Muscle of back (tissue), 13 donors: ENCODE data around the gene MYOM1. TPM values are rescaled to one million over a fixed set of nuclear protein-coding genes. Genes with fewer than 3 reads are reported as not detected.

Experiments
- DNase-seq, 3 donors: peaks; one replicate each; pipeline versions ENCODE4 v3.0.0 to v3.0.0-alpha.2; 2013
- long read RNA-seq, 9 donors: transcript quantifications; one replicate each; lab custom pipeline, GENCODE V29; 2026
- polyA plus RNA-seq, 10 donors: library from polyadenylated mRNA; unstranded; fragments of 120-200 nt; gene quantifications; one replicate each; pipeline ENCODE4 v1.2.1, GENCODE V29; 2013; ENCODE audit not compliant: insufficient read length in 10 of 10

MYOM1 gene
- 100 to 1,000 TPM; 382 to 922 (median 665) TPM for polyA plus RNA-seq
- long read RNA-seq, donor 1, full-length matches to known transcripts, result 14 of 1,219 reads
- long read RNA-seq, donor 1, partial matches to known transcripts, result 588 of 1,219 reads
- long read RNA-seq, donor 1, other reads (novel, unspliced or antisense), result 617 of 1,219 reads
- long read RNA-seq, donor 2, full-length matches to known transcripts, result 20 of 303 reads
- long read RNA-seq, donor 2, partial matches to known transcripts, result 283 of 303 reads
- long read RNA-seq, donor 2, other reads (novel, unspliced or antisense), result 0 of 303 reads
- long read RNA-seq, donor 3, result 0 reads
- long read RNA-seq, donor 4, full-length matches to known transcripts, result 6 of 189 reads
- long read RNA-seq, donor 4, partial matches to known transcripts, result 183 of 189 reads
- long read RNA-seq, donor 4, other reads (novel, unspliced or antisense), result 0 of 189 reads
- long read RNA-seq, donor 5, full-length matches to known transcripts, result 7 of 285 reads
- long read RNA-seq, donor 5, partial matches to known transcripts, result 278 of 285 reads
- long read RNA-seq, donor 5, other reads (novel, unspliced or antisense), result 0 of 285 reads
- long read RNA-seq, donor 6, full-length matches to known transcripts, result 19 of 534 reads
- long read RNA-seq, donor 6, partial matches to known transcripts, result 515 of 534 reads
- long read RNA-seq, donor 6, other reads (novel, unspliced or antisense), result 0 of 534 reads
- long read RNA-seq, donor 7, full-length matches to known transcripts, result 7 of 239 reads
- long read RNA-seq, donor 7, partial matches to known transcripts, result 232 of 239 reads
- long read RNA-seq, donor 7, other reads (novel, unspliced or antisense), result 0 of 239 reads
- long read RNA-seq, donor 8, full-length matches to known transcripts, result 2 of 109 reads
- long read RNA-seq, donor 8, partial matches to known transcripts, result 107 of 109 reads
- long read RNA-seq, donor 8, other reads (novel, unspliced or antisense), result 0 of 109 reads
- long read RNA-seq, donor 9, partial matches to known transcripts, result 59 of 113 reads
- long read RNA-seq, donor 9, other reads (novel, unspliced or antisense), result 54 of 113 reads

- DNase-seq, result peak; percentile 50 to 60 (median 54)
Observed at GRCh38 chr18:3219631-3220335, at the start of gene MYOM1. TSS of gene MYOM1 (minus strand) at chr18:3219968. CDS start at chr18:3215223, 4,745 bp downstream.

- DNase-seq, result no peak
Observed at GRCh38 chr18:3269241-3269913, 49.6 kb upstream of the MYOM1 start.

- no peak for DNase-seq
Observed at GRCh38 chr18:3268306-3268705, 48.5 kb upstream of the MYOM1 start.

- DNase-seq, result no peak
Observed at GRCh38 chr18:3266062-3266608, 46.4 kb upstream of the MYOM1 start.

GRCh38 chr18:3265564-3266033, 45.8 kb upstream of the MYOM1 start:
- DNase-seq, result peak in 1 of 3 donors; percentile 36

GRCh38 chr18:3264362-3264761, 44.6 kb upstream of the MYOM1 start:
- no peak for DNase-seq

GRCh38 chr18:3263132-3263700, 43.4 kb upstream of the MYOM1 start:
- DNase-seq, result no peak

GRCh38 chr18:3262234-3263131, 42.7 kb upstream of the MYOM1 start:
- peak in 1 of 3 donors; percentile 61 for DNase-seq

GRCh38 chr18:3261373-3262233, 41.8 kb upstream of the MYOM1 start, which contains the start of gene MYL12B:
TSS of gene MYL12B (plus strand) at chr18:3262133. CDS start at chr18:3272899, 10,766 bp downstream.
- peak; percentile 82 to 96 (median 88) for DNase-seq

GRCh38 chr18:3260995-3261372, 41.2 kb upstream of the MYOM1 start:
- no peak for DNase-seq

- no peak for DNase-seq
Observed at GRCh38 chr18:3257627-3258120, 37.9 kb upstream of the MYOM1 start.

GRCh38 chr18:3256693-3257626, 37.2 kb upstream of the MYOM1 start:
- DNase-seq, result peak in 1 of 3 donors; percentile 29

GRCh38 chr18:3255611-3256165, 35.9 kb upstream of the MYOM1 start:
- no peak for DNase-seq

GRCh38 chr18:3254725-3255124, 35.0 kb upstream of the MYOM1 start:
- no peak for DNase-seq

- DNase-seq, result no peak
Observed at GRCh38 chr18:3252843-3253242, 33.1 kb upstream of the MYOM1 start.

GRCh38 chr18:3251963-3252277, 32.2 kb upstream of the MYOM1 start:
- DNase-seq, result peak in 1 of 3 donors; percentile 53
